Measurements from ENCODE around the gene PRPF19.

- TF ChIP-seq CTCF (IDR thresholded peaks at IDR 0.05; ENCODE audit: low read depth, low read length, poor library complexity, severe bottlenecking), result no peak
- TF ChIP-seq EZH2phosphoT487 (IDR thresholded peaks at IDR 0.05; ENCODE audit: borderline replicate concordance, low read length), result no peak
Measured at GRCh38 chr11:60852982-60853950, 53.1 kb downstream of the PRPF19 start.
